Measurements from ENCODE around the gene KRTAP4-9. TPM values are rescaled to one million over a fixed set of nuclear protein-coding genes. Genes with fewer than 3 reads are reported as not detected.
"Not testable (repeated sequence)": the region's sequence is repeated elsewhere in the genome, so short reads cannot be mapped to it uniquely, and the experiment has no call there.

Gene KRTAP4-9
- total RNA-seq, 1 donor from 2014 or later = not detected

DNA sequence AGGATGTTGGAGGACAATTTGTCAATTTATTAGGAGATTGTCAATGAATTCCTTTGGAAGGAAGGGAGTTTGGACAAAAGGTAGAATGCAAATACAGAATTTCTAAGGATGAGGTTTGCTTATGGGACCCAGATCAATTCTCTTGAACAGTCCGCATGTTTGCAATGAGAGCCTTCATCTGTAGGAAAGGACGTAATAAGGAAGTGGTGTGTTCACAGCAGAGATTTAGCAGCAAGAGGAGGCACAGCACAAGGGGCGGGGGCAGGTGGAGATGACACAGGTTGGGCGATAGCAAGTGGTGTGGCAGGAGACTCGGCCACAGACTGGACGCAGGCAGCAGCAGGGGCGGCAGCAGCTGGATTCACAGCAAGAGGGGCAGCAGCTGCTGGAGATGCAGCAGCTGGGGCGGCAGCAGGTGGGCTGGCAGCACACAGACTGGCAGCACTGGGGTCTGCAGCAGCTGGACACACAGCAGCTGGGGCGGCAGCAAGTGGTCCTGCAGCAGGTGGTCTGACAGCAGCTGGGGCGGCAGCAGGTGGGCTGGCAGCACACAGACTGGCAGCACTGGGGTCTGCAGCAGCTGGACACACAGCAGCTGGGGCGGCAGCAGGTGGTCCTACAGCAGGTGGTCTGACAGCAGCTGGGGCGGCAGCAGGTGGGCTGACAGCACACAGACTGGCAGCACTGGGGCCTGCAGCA, 18.3 kb downstream of the KRTAP4-9 start:
- DNase-seq (ENCODE audit: low spot score); intact Hi-C loops (cut with DNase I); ATAC-seq: not testable (repeated sequence)

- DNase-seq (ENCODE audit: low spot score); ATAC-seq; intact Hi-C loops (cut with DNase I): not testable (repeated sequence)
Measured at GRCh38 chr17:41123991-41124371, 18.8 kb downstream of the KRTAP4-9 start, which contains the start of gene KRTAP4-12. Gene KRTAP4-12 (minus strand): TSS chr17:41124182. CDS start chr17:41124122, 60 bp downstream.

- DNase-seq (ENCODE audit: low spot score) = no peak
- intact Hi-C loops (cut with DNase I) = no loop called here
- ATAC-seq = no peak
Measured at GRCh38 chr17:41125064-41125463, 19.9 kb downstream of the KRTAP4-9 start.

DNA sequence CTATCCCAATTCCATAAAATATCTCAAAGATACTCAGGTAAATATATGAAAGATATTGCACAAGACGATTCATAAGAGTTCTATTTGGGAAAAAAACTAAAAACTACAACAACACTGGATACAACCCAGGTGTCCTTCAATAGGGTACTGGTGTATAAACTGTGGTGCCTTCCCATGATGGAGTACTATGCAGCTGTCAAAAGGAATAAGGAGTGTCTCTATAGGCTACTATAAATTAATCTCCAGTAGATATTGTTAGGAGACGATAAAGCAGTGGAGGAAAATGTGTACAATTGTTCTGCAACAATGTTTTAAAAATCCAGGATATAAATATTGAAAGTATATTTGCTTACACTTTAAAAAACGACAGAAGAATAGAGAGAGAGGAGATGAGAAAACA, 21.2 kb downstream of the KRTAP4-9 start:
- DNase-seq (ENCODE audit: low spot score) = no peak
- ATAC-seq = no peak
- intact Hi-C loops (cut with DNase I) = no loop called here

DNA sequence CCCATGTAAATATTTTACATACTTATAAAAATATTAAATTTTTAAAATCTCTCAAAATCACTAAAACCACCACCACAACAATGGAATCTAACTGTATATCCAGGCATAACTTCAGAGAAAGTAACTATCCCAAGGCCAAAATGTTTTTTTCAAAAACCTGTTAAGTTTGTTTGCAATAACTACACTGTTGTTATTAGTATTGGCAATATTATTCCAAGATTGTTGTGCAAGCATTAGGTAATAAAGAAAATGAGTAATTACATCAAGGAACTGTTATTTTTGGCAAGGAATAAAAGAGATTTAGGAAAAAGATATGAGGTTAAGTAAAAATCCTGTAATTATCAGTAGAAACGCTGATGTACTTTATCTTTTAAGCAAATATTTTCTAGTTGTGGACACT, 22.2 kb downstream of the KRTAP4-9 start:
- DNase-seq (ENCODE audit: low spot score) (no peak), ATAC-seq (no peak)
- intact Hi-C loops (cut with DNase I) = no loop called here

DNA sequence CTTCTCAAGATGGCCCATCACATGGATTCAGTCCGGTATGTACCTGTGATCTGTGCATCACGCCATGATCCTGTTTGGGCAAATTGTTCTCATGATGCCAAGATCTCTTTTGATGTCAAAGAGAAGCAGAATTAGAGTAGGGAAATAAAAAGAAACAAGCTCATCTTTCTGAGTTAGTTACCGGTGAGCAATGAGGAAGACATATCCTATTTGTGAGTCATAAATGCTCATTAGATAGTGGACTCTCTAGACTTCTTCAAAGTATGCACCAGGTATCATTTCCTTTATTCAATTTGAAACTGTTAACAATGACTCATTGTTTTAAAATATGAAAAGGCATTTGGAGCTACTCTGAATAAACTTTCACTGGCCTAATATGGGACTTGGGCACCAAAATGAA, 26.8 kb downstream of the KRTAP4-9 start:
- intact Hi-C loops (cut with DNase I) = no loop called here
- DNase-seq (ENCODE audit: low spot score) = no peak
- ATAC-seq = no peak

DNA sequence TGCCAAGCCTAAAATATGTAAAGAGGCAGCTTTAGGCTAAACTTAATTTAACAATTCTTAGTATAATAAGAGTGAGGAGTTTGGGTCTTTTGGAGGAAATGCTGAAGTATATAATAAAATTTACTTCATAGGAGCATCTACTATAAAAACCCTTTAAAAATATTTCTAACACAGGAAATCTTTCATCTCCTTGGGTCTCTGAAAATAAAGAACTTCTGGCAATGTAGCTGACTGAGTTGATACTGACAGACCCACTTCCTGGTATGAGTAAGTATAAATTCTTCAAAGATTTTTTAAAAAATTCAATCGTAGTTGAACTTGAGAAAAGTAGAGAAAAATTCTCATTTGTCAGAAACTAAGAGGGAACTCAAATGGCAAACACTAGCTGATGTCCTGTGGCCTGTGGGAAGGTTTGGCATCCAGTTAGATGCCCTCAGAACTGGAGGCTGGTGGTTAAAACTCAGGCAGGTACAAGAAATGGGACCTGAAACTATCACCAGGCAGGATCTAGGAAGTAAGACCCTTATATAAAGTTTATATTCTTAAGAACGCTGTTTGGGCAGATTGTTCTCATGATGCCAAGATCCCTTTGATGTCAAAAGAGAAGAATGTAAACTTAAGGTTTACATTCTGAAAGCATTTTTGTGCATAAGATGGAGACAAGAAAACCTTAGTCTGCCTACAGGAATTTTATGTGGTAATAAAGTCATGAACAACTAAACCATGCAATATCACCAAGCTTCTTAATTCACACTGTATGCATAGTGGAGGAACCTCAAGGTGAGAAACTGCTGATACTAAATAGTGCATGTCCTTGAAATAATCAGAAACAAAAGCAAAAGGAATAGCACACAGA, 28.9 kb downstream of the KRTAP4-9 start:
- DNase-seq (ENCODE audit: low spot score) (no peak), ATAC-seq (no peak)
- intact Hi-C loops (cut with DNase I) = no loop called here

GRCh38 chr17:41139865-41140264, 34.7 kb downstream of the KRTAP4-9 start:
- intact Hi-C loops (cut with DNase I) = loop anchor here (10.0 kb wide), 1 partner anchor 105 kb away; the partner anchor contains the start of gene KRTAP9-4
- DNase-seq (ENCODE audit: low spot score); ATAC-seq: not testable (repeated sequence)

DNA sequence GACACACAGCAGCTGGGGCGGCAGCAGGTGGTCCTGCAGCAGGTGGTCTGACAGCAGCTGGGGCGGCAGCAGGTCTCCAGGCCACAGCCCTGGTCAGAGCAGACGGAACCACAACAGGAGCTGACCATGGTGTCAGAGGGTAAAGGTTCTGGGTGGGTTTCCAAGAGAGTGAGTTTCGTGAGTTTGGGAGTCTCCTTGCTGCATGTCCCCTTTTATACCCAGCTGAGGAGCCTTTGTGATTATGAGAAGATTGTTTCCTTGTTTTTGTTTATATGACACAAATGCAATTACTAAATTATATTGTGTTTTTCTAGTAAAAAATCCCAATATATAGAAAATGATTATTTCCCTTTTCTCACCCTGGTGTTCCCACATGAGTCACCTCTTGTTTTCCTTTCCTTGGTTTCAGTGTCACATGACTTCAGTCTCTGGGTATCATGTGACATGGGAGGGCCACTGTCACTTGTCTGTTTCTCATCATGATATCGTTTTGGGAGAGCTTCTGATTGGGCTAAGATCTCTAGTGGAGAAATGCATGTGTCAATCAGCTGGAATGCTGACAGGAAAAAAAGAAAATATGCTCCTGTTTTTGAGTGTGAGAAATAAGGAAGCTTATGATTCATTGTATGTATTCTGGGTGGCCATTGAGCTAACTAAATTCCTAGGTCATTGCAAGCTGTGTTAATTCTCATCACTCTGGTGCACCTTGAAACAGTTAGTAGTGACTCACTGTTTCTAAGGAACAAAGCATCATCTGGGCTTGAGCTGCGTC, 35.4 kb downstream of the KRTAP4-9 start, which contains the start of gene KRTAP4-6:
TSS of gene KRTAP4-6 (minus strand) at position 185 of the 772 bp plus-strand sequence. CDS start at position 128, 57 bp downstream.
- ATAC-seq = no peak
- no peak for DNase-seq (ENCODE audit: low spot score)
- intact Hi-C loops (cut with DNase I) = loop anchor here (10.0 kb wide), 1 partner anchor 104 kb away; the partner anchor contains the start of gene KRTAP9-4

GRCh38 chr17:41141361-41141760, 36.2 kb downstream of the KRTAP4-9 start:
- no peak for ATAC-seq

DNA sequence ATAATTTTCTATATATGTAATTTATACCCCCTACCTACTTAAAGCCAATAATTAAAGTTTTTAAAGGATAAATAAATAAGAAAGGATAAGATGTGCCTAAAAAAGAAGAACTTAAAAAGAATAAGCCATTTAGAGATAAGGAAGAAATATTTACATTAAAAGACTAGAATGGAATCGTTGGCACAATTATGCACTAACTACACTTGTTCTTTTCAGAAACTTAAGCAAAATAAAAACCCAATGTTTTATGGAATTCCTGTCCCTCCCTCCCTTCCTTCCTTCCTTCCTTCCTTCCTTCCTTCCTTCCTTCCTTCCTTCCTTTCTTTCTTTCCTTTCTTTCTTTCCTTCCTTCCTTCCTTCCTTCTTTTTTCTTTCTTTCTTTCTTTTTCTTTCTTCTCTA, 39.7 kb downstream of the KRTAP4-9 start:
- ATAC-seq (no peak), DNase-seq (ENCODE audit: low spot score) (no peak)
- intact Hi-C loops (cut with DNase I) = loop anchor here (10.0 kb wide), 1 partner anchor 100 kb away; the partner anchor contains the start of gene KRTAP9-4

More at GRCh38 chr17:41141361-41141760, 36.2 kb downstream of the KRTAP4-9 start:
- intact Hi-C loops (cut with DNase I) = loop anchor here (10.0 kb wide), 1 partner anchor 103 kb away; the partner anchor contains the start of gene KRTAP9-4
- no peak for DNase-seq (ENCODE audit: low spot score)

DNA sequence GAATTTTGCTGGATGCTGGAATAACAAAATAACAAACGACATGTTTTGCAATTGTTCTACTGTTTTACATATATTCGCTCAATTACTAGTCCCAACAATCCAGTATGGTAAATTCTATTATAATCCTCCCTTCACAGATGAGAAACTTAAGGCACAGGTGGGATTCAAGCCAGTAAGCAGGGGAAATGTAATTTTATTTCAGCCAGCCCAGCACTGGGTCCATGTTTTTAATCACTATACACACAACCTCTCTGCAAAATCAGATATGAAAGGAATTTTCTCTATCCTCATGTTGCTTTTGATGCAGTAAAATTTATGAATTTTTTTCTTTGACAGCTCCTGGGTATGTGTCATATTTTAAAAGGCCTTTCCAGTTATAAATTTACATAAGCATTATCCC, 40.1 kb downstream of the KRTAP4-9 start:
- DNase-seq (ENCODE audit: low spot score) (no peak), ATAC-seq (no peak)
- intact Hi-C loops (cut with DNase I) = loop anchor here (10.0 kb wide), 1 partner anchor 100 kb away; the partner anchor contains the start of gene KRTAP9-4

- ATAC-seq (no peak), DNase-seq (ENCODE audit: low spot score) (no peak)
- intact Hi-C loops (cut with DNase I) = loop anchor here (2.0 to 10.0 kb wide), 2 partner anchors 67 to 97 kb away; partner anchors contain the start of gene KRTAP9-4
Measured at GRCh38 chr17:41147531-41148204, 42.5 kb downstream of the KRTAP4-9 start.

GRCh38 chr17:41148971-41149651, 43.9 kb downstream of the KRTAP4-9 start:
- intact Hi-C loops (cut with DNase I) = loop anchor here (2.0 to 10.0 kb wide), 2 partner anchors 66 to 96 kb away; partner anchors contain the start of gene KRTAP9-4
- not testable (repeated sequence) for ATAC-seq; DNase-seq (ENCODE audit: low spot score)

GRCh38 chr17:41149652-41149985, 44.4 kb downstream of the KRTAP4-9 start, which contains the start of gene KRTAP4-5:
Gene KRTAP4-5 (minus strand): TSS chr17:41149825. CDS start chr17:41149767, 58 bp downstream.
- intact Hi-C loops (cut with DNase I) = loop anchor here (2.0 to 10.0 kb wide), 2 partner anchors 65 to 95 kb away; partner anchors contain the start of gene KRTAP9-4
- ATAC-seq (no peak), DNase-seq (ENCODE audit: low spot score) (no peak)

DNA sequence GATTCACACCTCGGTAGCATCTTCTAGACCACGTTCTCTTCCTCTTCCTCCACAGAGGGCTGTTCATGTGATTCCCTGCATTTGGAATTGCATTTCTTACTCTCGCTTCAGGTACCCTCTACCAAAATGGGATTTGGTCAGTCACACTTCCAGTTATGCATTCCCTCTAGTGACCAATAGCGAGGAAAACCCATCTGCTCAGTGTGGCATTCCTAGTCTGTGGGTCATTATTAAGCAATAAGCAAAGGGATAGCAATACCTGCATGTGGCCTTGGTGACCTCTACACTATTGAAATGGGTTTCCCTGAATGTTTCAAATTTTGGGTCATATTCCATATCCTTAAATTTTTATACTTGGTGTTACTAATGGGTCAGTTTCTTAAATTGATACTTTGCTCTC, 44.8 kb downstream of the KRTAP4-9 start:
- ATAC-seq (no peak), DNase-seq (ENCODE audit: low spot score) (no peak)
- intact Hi-C loops (cut with DNase I) = no loop called here

- ATAC-seq = no peak
- no peak for DNase-seq (ENCODE audit: low spot score)
- intact Hi-C loops (cut with DNase I) = no loop called here
Measured at GRCh38 chr17:41151525-41151924, 46.3 kb downstream of the KRTAP4-9 start.
